Panc1 (cell line): Measurements from ENCODE around the gene TLE1. TPM values are rescaled to one million over a fixed set of nuclear protein-coding genes. Genes with fewer than 3 reads are reported as not detected.
A peak's percentile ranks its signal among the peaks of the same experiment; 100 is the strongest.

Experiments
- ATAC-seq: fragments of 200-7000 bp; cut with Tn5 transposase; 2 replicates; pipeline ENCODE4 v1.9.1; 2020; ENCODE audit warnings: mild to moderate bottlenecking, moderate library complexity
- BruUV-seq: library from RNA; stranded (reverse); fragments of 400-500 nt; replicated peaks from 2 replicates; lab custom pipeline; 2021; lab: Mats Ljungman, UMichigan
- CTCF ChIA-PET: fragments of 300-600 bp; sonication (Branson Sonifier 250); formaldehyde crosslinking; loops from one replicate; lab custom pipeline; 2022; ENCODE audit warnings: antibody characterized with exemption; lab: Charles Lee
- POLR2A ChIA-PET: fragments of 300-600 bp; sonication (Branson Sonifier 250); formaldehyde crosslinking; loops from one replicate; lab custom pipeline; 2022; ENCODE audit warnings: antibody characterized with exemption; lab: Charles Lee
- DNase-seq: peaks from one replicate; pipeline ENCODE4 v3.0.0-alpha.2; 2010; ENCODE audit warnings: low read depth, low spot score
- H3K27ac ChIP-seq: 2 replicates; pipeline ENCODE4 v1.5.1; 2011; ENCODE audit warnings: mild to moderate bottlenecking, low read length, inconsistent platforms
- H3K27me3 ChIP-seq: fragments of 200-500 bp; sonication (Bioruptor generic); 2 replicates; pipeline ENCODE4 v1.6.0; 2014; ENCODE audit warnings: low read length, inconsistent platforms; ENCODE audit not compliant: control insufficient read depth, insufficient read depth
- H3K36me3 ChIP-seq: fragments of 200-500 bp; sonication (Bioruptor generic); 2 replicates; pipeline ENCODE4 v1.5.1; 2014; ENCODE audit warnings: inconsistent platforms, mild to moderate bottlenecking, low read length, moderate library complexity; ENCODE audit not compliant: control insufficient read depth, insufficient read depth
- H3K4me1 ChIP-seq: 2 replicates; pipeline ENCODE4 v1.5.1; 2011; ENCODE audit warnings: inconsistent platforms, mild to moderate bottlenecking, low read length, moderate library complexity; ENCODE audit not compliant: control insufficient read depth, insufficient read depth
- H3K4me3 ChIP-seq, 2 experiments: 2 replicates each; pipeline ENCODE4 v1.5.1; 2011 to 2012; ENCODE audit warnings: low read depth in 2 of 2, low read length in 2 of 2, mild to moderate bottlenecking in 2 of 2, inconsistent platforms in 1 of 2, moderate library complexity in 1 of 2
- H3K9me3 ChIP-seq: fragments of 200-500 bp; sonication (Bioruptor generic); 2 replicates; pipeline ENCODE4 v1.5.1; 2014; ENCODE audit warnings: low read depth, mild to moderate bottlenecking, inconsistent platforms, low read length, moderate library complexity; ENCODE audit not compliant: control insufficient read depth, insufficient read depth
- CTCF ChIP-seq: fragments of 450-650 bp; IDR thresholded peaks from 2 replicates; pipeline ENCODE4 v1.5.1; 2017; ENCODE audit warnings: mild to moderate bottlenecking
- POLR2AphosphoS5 ChIP-seq: IDR thresholded peaks from 2 replicates; pipeline ENCODE4 v1.6.1; 2012; ENCODE audit warnings: mild to moderate bottlenecking, low read depth, low read length, moderate library complexity
- REST ChIP-seq, 2 experiments: IDR thresholded peaks; 2 replicates each; pipeline ENCODE4 v1.6.1; 2011 to 2012; ENCODE audit warnings: low read depth in 2 of 2, control low read depth in 1 of 2, low read length in 1 of 2, mild to moderate bottlenecking in 1 of 2, moderate library complexity in 1 of 2; ENCODE audit not compliant: insufficient read depth in 1 of 2
- SIN3A ChIP-seq: IDR thresholded peaks from 2 replicates; pipeline ENCODE4 v1.6.1; 2012; ENCODE audit warnings: low read depth, mild to moderate bottlenecking, low read length, moderate library complexity, borderline replicate concordance; ENCODE audit not compliant: insufficient read depth
- TCF7L2 ChIP-seq: IDR thresholded peaks from 2 replicates; pipeline ENCODE4 v1.6.1; 2011; ENCODE audit warnings: mild to moderate bottlenecking, low read depth, low read length, inconsistent platforms
- in situ Hi-C: cut with HindIII; loops from 2 replicates; pipeline ENCODE4 v1.10.0; 2016; ENCODE audit warnings: low sequenced_read_pairs, low pct_unique_long_range_greater_than_20kb
- intact Hi-C: fragments of 100-400 bp; cut with micrococcal nuclease; formaldehyde crosslinking; loops from one replicate; pipeline ENCODE4 v1.10.0; 2022; ENCODE audit not compliant: unreplicated experiment
- total RNA-seq: library from RNA; stranded (reverse); gene quantifications from one replicate; pipeline ENCODE4 v1.2.1, GENCODE V29; 2021; ENCODE audit not compliant: unreplicated experiment

Gene TLE1
- total RNA-seq, 1 experiment from 2014 or later = 12.9 TPM

GRCh38 chr9:81550207-81550583 lies 139.2 kb downstream of the TLE1 start:
- no peak for DNase-seq

GRCh38 chr9:81549500-81550206 lies 139.7 kb downstream of the TLE1 start:
- no peak for TF ChIP-seq TCF7L2
- no peak for TF ChIP-seq POLR2AphosphoS5
- no peak for TF ChIP-seq SIN3A
- TF ChIP-seq CTCF = no peak
- no peak for TF ChIP-seq REST (IDR thresholded peaks at IDR 0.05; ENCODE audit: insufficient read depth in 1 of 2, low read depth in 2 of 2, low read length in 1 of 2)
- intact Hi-C loops = no loop called here
- ChIA-PET POLR2A (interaction anchor here (0.6 kb wide), 1 partner anchor 85 kb away, joined by 4 read pairs; no protein-coding TSS in a partner anchor), CTCF (no interaction called here)
- H3K27me3 ChIP-seq = no peaks in the 10 kb centered on the region
- no peak overlapping the region for H3K27ac ChIP-seq
- H3K4me3 ChIP-seq = peak overlapping the region in 1 of 2 experiments; percentile 8; a peak in 1 of 4 replicates
- in situ Hi-C loops = no loop called here
- BruUV-seq = no TSS peak
- H3K36me3 ChIP-seq = no peaks in the 10 kb centered on the region
- no peaks in the 10 kb centered on the region for H3K9me3 ChIP-seq
- no peaks in the 10 kb centered on the region for H3K4me1 ChIP-seq
- no peak for DNase-seq
- peak; percentile 84 for ATAC-seq

More at GRCh38 chr9:81550207-81550583, 139.2 kb downstream of the TLE1 start:
- no peaks in the 10 kb centered on the region for H3K36me3 ChIP-seq
- no peaks in the 10 kb centered on the region for H3K27me3 ChIP-seq
- no TSS peak for BruUV-seq
- TF ChIP-seq SIN3A (no peak), REST (IDR thresholded peaks at IDR 0.05; ENCODE audit: insufficient read depth in 1 of 2, low read depth in 2 of 2, low read length in 1 of 2) (no peak), POLR2AphosphoS5 (no peak), TCF7L2 (no peak), CTCF (no peak)
- no peak overlapping the region for H3K27ac ChIP-seq
- no peak for ATAC-seq
- H3K9me3 ChIP-seq = no peaks in the 10 kb centered on the region
- in situ Hi-C loops = no loop called here
- intact Hi-C loops = no loop called here
- no peak overlapping the region for H3K4me3 ChIP-seq
- CTCF ChIA-PET = no interaction called here
- POLR2A ChIA-PET = interaction anchor here (0.6 kb wide), 1 partner anchor 85 kb away, joined by 4 read pairs; no protein-coding TSS in a partner anchor
- no peaks in the 10 kb centered on the region for H3K4me1 ChIP-seq
